NCI-H524 treated with DMSO at 0.1 percent for 48 hours (cell line): ENCODE measurements around the gene MYBPH.

Experiments used
- DNase-seq: peaks from one replicate; lab custom pipeline; 2025; lab: John Stamatoyannopoulos, UW

Gene MYBPH

GRCh38 chr1:203178821-203179666 is 3.4 kb upstream of the MYBPH start:
- no peak for DNase-seq

GRCh38 chr1:203178083-203178482 is 2.5 kb upstream of the MYBPH start:
- DNase-seq: peak; percentile 7

GRCh38 chr1:203177470-203178039 is 1.9 kb upstream of the MYBPH start:
- no peak for DNase-seq

- DNase-seq: no peak
These were observed 1.4 kb upstream of the MYBPH start for GRCh38 chr1:203177036-203177405.

GRCh38 chr1:203176273-203177035 is 828 bp upstream of the MYBPH start:
- no peak for DNase-seq

- no peak for DNase-seq
These were observed 208 bp upstream of the MYBPH start for GRCh38 chr1:203175827-203176241.

GRCh38 chr1:203174324-203174985 is 1.2 kb downstream of the MYBPH start:
- no peak for DNase-seq

GRCh38 chr1:203173566-203173965 is 2.1 kb downstream of the MYBPH start:
- peak; percentile 79 for DNase-seq

GRCh38 chr1:203173011-203173555 is 2.5 kb downstream of the MYBPH start:
- no peak for DNase-seq

- peak; percentile 28 for DNase-seq
These were observed 3.2 kb downstream of the MYBPH start for GRCh38 chr1:203172184-203173010.

GRCh38 chr1:203171341-203172183 is 4.1 kb downstream of the MYBPH start:
- no peak for DNase-seq

GRCh38 chr1:203170625-203171330 is 4.8 kb downstream of the MYBPH start:
- no peak for DNase-seq

GRCh38 chr1:203169770-203170520 is 5.7 kb downstream of the MYBPH start:
- DNase-seq: no peak

GRCh38 chr1:203168991-203169390 is 6.6 kb downstream of the MYBPH start:
- DNase-seq: no peak

- no peak for DNase-seq
These were observed 7.3 kb downstream of the MYBPH start for GRCh38 chr1:203168256-203168786.

GRCh38 chr1:203167913-203168200 is 7.8 kb downstream of the MYBPH start:
- DNase-seq: no peak

GRCh38 chr1:203167026-203167912 is 8.4 kb downstream of the MYBPH start:
- DNase-seq: no peak
